Endothelial cell of coronary artery (primary cell): ENCODE results near the gene EPHB1. TPM values are rescaled to one million over a fixed set of nuclear protein-coding genes. Genes with fewer than 3 reads are reported as not detected.

ENCODE experiments used
- total RNA-seq: library from RNA; depleted of rRNA; stranded (reverse); fragments of >200 nt; gene quantifications from 2 replicates; pipeline ENCODE4 v1.2.3, GENCODE V29; 2014

EPHB1 gene
- total RNA-seq = 0.56 and 0.81 TPM in 2 replicates

DNA sequence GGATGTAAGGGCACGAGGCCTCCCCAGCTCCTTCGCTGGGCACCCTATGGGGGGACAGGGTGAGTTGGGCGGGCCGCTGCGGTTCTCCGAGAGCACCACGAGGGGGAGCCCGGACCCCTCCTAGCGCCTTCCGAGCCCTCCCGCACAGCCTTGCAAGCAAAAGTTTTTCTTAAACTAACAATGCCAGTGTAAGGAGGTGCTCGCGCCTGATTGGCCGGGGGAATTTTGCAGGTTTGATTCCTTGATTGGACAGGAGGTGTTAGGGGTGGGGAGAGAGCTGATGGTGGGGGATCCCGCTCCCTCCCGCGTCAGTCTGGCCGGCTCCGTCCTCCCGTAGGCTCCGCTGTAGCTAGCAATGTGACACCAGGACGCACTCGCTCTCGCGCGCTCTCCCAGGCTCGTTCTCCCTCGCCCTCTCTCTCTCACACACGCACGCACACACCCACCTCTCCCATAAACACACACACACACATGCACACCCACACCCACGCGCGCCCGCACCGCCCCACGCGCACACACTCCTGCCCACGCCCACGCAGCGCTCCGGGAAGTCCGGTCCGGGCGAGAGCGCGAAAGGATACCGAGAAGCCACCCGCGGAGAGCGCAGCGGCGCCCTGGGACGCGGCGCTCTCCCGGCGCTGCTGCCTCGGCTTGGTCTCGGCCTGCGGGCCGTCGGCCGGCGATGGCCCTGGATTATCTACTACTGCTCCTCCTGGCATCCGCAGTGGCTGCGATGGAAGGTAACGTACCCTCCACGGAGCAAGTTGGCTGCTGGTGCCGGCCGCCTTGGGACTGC lies at the start of gene EPHB1:
Gene EPHB1 (plus strand): TSS at position 311 of the 796 bp plus-strand sequence.

Other genes with a start within 250 kb of the EPHB1 start
- gene KY, start 144.2 kb upstream of the EPHB1 start, total RNA-seq = not detected in 2 replicates